GM18907 (cell line): ENCODE measurements around the gene DCST2.
A peak's percentile ranks its signal among the peaks of the same experiment; 100 is the strongest.
"Not testable (repeated sequence)": the region's sequence is repeated elsewhere in the genome, so short reads cannot be mapped to it uniquely, and the experiment has no call there.

Experiments
- ATAC-seq: cut with Tn5 transposase; IDR thresholded peaks from one replicate; pipeline ENCODE4 v1.9.1; 2021; ENCODE audit warnings: mild to moderate bottlenecking, moderate library complexity; ENCODE audit not compliant: unreplicated experiment

The DCST2 gene

DNA sequence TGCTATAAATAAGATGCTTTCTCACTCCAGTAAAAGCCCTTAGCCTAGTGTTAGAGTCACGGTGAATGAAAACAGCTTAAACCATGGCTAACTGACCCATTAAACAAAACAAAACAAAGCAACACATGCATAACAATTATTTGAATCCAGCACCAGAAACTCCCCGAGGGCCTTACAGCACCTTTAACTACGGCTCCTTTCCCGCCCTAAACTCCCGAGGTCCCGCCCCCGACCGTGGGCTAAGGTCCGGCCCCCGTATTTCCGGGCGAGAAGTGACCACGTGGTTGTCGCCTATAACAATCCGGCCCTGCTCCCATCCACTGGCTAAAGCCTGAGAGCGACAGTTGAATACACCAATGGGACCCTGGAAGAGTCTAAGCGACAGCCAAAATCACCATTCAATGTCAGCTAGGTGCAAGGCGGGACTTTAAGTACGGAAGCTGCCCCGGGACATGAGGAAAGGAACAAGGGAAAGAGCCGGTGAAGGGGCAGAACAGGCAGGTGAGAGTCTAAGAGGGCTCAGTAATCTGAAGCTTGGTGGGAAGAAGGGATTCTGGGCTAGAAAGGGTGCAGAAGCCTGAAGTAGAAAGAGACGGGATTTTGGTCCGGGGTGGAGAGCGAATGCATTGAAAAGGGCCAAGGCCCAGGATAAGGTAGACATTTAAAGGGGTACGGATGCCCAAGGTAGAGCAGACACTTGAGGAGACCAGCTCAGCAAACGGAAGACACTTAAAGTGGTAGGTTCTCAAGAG lies 50.5 kb downstream of the DCST2 start, which contains the start of gene FLAD1:
Gene FLAD1 (plus strand): TSS at position 448 of the 752 bp plus-strand sequence. CDS start 351 bp downstream, outside the sequence.
- peak; percentile 95 for ATAC-seq

DNA sequence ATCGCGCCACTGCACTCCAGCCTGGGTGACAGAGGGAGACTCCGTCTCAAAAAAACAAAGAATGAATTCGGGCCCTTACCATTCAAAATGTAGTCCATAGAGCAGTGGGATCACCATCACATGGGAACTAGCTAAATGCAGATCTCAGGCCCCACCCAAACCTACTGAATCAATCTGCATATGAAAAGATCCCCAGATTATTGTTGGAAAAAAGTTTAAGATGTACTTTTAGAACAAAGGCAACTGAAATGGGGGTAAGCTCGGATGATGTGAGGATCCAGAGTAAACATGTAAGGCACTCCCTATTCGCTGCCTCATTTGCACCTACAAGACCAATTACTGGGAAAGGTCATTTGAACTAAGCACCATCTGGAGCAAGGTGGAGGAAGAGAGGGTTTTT lies 51.2 kb downstream of the DCST2 start:
- ATAC-seq, result no peak

DNA sequence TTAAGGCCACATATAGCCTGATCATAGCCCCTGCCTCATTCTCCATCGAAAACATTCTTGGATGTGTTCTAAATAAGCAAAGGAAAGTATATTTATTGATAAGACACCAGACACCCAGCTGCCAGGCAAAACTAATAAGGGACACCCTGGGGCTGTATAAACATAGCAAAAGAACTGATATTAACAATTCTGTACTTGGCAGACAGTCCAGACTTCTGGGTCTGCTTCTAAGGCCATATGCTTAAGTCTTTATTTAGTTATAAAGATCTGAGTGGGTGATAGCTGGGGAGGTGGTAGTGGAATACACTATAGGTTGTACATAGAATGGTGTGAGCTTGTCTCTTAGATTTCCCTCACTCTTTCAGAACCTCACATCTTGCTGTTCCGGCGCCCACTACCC lies 55.2 kb downstream of the DCST2 start:
- ATAC-seq, result no peak

DNA sequence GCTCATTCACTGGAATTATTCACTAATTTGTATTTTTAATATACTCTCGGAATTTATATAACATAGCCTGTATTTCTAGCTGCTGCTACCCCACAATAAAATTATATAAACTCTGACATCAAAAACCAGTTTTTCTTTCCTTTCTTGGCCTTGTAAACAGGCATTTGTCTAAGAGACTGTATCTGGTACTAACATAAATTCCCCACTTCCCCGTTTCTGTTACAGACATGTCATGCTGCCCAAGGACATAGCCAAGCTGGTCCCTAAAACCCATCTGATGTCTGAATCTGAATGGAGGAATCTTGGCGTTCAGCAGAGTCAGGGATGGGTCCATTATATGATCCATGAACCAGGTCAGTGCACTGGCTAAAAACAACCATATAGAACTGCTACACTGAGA lies 55.8 kb downstream of the DCST2 start:
- ATAC-seq, result not testable (repeated sequence)

DNA sequence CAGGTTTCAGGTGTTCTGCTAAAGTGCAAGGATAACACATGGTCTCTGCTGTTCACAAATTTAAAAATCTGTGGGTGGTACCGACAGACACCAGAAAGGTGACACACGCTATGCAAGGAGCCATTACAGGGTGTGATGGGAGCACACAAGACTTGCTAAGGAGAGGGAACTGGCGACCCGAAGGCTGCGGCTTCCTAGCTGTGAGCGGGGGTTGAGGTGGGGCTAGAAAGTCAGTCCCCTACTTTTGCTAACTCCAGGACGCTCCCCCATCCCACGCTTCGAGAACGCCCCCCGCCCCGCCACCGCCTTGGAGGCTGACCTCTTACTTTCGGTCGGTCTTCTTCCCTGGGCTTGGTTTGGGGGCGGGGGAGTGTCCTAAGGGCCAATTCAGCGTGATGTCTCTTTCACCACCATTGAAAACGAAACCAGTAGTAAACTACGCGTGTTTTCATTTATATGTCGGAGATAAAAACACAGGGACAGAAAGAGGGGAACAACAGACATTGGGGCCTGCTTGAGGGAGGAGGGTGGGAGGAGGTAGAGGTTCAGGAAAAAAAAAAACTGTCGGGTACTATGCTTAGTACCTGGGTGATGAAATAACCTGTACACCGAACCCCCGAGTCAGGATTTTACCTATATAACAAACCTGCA lies 58.0 kb downstream of the DCST2 start:
- ATAC-seq, result no peak

DNA sequence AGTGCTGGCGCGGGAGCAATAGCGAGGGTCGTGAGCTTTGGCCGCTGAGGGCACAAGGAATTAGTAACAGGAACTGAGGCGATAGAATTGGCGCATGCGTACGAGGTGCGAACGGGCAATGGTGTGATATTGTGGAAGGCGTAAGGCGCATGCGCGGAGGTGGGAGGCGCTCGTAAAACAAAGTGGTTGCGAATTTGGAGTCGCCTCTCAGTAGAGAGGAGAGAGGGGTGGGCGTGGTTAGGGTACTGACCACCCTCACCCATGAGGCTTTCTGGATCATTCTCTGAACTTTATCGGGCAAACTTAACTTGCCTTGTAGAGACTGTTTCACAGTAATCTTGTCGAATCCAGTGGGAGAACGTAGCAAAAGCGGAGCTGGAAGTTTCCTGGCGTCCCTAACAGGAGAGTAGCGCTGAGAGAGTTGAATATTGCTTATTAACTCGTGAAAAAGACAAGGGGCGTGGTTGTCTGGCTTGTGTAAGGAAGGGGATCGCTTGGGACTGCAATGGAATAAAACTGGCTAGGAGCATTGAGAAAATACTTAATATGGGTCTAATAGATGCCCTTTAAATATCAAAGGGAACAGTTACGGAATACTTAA lies 58.7 kb downstream of the DCST2 start:
- ATAC-seq, result peak; percentile 44

DNA sequence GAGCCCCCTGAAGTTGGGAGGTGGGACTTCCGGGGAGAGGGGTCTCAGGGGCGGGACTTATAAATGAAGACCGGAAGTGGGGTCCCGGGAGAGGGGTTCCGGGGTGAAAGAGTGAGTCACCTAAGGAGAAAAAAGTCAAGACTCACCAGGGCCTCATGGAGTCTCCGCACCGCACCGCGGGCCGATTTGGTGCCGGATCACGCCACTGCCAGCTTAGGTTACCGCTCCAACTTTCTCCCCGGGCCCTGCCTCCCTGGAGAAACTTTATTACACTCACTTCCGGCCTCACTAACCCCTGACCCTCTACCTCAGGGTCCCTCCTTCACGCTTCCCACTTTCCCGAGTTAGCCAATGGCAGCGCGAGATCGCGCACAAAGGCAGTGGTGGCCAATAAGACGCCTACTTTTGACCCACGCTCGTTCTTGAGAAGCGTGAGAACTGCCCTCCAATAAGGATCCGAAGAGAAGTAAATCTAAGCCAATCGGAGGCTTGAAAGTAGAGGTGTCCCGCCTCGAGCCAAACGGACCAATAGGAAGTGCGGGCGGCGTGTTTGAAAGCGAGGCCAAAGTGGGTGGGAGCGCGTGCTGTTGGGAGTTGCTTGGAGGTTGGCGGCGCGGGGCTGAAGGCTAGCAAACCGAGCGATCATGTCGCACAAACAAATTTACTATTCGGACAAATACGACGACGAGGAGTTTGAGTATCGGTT lies 59.3 kb downstream of the DCST2 start, which contains the start of gene CKS1B:
Gene CKS1B (plus strand): TSS at position 580 of the 706 bp plus-strand sequence. CDS start 65 bp downstream, at position 645.
- ATAC-seq, result peak; percentile 79

DNA sequence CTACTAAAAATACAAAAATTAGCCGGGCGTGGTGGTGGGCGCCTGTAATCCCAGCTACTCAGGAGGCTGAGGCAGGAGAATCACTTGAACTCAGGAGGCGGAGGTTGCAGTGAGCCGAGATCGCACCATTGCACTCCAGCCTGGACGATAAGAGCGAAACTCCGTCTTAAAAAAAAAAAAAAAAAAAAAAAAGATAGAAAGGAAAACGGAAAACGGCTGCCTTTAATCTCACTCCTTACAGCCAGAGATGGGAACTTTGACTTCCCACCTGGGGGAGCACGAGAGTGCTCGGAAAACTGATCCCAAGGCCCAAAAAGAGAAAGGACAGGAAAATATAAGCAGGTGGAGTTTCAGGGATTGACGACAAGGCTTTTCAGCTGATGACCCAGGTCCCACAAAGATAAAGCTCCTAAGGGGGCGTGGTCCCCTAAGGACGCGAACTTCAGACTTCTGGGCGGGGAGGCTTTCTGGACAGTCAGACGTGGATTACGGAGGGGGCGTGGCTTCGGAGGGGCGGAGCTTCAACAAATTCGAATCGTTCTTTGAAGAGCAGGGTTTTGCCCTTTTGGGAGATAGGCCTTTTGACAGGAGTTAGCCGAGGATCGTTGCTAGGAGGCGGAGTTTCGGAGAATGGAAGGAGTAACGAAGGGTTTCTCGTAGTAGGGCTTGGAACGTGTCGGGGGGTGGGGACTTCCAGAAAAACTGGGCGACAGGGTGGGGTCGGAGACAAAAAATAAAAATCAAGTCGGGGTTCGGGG lies 60.1 kb downstream of the DCST2 start:
- ATAC-seq, result peak; percentile 32

DNA sequence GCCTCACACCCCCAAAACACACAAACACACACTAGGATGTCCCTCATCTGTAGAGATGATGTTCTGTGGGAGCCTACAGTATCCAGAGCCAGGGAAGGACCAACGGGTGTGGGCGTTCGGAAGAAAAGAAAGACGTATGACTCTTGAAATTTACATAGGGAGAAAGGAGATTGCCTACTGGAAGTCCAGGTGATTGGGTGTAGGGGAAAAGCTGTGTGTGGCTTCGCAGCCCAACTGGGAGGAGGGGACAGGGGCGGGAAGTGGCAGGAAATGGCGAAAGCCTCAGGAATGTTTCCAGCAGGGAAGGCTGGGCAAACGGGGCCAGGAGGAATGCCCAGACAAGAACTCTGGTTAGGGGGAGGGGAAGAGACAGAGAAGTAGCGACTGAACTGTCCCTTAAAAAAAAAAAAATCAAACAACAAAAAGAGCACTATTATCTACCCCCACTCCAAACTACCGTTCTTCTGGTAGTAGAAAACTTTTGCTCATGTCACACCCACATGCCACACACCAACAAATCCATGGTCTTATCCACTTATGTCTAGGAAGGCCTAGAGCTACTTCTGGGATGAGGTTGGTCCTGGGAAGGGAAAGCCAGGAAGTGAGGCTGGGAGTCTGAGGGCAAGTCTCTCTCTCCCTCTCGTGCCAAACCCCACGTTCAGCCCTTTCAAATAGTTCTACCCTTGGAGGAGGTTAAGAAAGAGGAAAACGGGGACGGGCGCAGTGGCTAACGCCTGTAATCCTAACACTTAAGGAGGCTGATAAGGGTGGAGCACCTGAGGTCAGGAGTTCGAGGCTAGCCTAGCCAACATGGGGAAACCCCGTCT lies 60.9 kb downstream of the DCST2 start:
- ATAC-seq, result no peak

DNA sequence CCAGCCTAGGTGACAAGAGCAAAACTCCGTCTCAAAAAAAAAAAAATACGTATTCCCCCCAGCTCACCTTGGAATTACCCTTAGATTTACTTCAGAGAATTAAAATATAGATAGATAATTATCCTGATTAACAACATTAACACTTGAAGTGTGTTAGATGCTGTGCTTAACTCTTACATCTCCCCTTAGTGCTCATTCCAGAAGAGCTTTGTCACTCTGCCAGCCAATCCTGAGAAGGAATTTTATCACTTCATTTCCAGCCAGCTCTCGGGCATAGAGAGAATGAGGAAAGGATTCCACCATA lies 61.4 kb downstream of the DCST2 start:
- no peak for ATAC-seq

DNA sequence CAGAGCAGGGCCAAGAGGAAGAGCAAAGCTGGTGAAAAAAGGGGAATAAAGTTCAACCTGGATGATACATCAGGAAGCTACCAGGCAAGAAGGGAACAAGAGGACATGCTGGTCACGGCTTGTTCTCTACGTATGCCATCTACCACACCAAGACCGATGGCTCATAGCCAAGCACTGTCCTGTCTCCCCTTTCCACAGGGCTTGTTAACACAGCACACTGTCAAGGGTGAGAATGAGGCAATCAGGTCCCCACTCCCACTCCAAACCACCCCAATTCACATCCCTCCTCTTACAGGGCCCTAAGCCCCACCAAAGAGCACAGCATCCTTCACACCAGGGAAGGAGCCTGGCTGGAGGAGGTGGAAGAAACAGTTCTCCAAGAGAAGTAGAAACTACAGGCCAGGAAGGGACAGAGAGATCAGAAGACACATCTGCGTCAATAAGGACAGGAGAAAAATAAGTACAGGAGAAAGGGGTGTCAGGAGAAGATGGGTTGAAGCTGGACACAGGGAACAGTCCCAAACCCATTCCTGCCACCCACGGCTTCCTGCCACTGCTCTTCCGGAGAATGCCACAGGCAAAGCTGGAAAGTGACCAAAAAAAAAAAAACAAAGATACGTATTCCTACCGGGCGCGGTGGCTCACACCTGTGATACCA lies 62.1 kb downstream of the DCST2 start:
- no peak for ATAC-seq

DNA sequence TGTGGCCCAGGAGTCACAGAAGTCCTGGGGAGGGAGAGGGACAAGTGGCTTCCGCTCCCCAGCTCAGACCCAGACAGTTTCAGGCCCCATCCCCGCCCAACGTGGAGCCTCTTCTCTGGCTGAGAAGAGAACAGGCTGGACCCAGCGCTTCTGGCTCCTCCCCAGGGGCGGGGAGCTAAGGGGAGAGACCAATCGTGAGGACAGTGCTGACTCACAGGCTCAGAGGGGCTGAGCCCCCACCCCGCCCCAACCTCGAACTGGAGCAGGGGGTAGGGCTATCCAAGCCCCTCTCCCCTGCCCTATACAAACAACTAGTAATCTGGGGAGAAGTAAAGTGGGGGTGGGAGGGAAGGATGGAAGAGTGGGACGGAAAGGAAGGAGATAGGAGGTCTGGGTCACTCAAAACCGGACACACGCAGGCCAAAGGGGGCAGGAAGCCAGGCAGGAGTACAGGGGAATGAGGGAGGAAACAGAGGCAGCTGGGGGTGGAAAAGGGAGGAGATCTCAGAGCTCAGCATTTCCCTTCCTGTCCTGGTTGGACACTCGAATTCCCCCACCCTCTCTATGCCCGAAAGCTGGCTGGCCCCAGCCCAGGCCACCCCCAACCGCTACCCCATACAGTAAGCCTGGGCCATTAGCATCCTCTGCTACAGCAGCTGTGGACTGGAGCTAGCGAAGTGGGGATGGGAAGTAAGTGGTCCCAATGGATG lies 62.8 kb downstream of the DCST2 start, which contains the start of gene SHC1:
Gene SHC1 (minus strand): TSS at position 117 of the 710 bp plus-strand sequence. CDS start 221 bp downstream, outside the sequence.
- no peak for ATAC-seq

DNA sequence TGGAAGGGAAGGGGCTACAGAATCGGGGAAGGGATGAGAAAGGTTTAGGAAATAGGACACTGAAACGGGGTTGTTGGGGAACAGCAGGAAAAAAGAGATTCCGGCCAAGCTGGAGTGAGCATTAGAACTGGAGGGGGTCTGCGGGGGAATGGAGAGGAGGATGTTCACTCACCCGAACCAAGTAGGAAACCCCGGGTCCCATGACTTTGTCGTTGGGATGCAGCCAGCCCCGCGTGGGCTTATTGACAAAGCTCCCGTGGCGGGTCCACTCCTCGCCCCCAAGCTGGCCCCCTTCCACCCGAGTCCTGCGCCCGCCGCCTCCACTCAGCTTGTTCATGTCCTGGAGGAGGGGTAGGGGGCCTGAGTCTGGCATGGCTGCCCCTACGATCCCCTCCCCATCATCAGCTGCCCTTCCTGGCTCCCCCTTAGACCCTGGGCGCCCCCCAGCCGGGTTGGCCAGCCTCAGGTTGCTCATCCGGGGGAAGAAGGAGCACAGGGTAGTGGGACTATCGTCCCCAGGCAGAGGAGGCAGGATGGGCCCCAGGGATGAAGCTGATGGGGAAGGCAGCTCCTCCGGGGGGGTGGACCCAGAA lies 63.6 kb downstream of the DCST2 start:
- ATAC-seq, result no peak

DNA sequence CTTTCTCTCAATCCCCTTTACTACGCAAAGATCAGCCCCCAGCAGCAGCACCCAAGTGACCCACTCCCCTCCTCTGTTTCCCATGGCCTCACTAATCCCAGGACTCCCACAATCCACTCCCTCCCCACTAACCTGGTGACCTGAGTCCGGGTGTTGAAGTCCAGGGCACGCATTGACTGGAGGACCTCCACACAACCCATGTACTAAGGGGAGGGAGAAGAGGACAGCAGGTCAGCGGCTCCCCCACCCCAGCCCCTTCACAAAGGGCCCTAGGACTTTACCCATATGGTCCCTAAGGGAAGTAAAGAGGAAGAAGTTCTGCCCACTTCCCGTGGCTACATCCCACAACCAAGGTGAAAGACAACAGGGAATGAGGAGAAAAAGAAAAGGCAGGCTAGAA lies 64.3 kb downstream of the DCST2 start:
- ATAC-seq, result no peak

DNA sequence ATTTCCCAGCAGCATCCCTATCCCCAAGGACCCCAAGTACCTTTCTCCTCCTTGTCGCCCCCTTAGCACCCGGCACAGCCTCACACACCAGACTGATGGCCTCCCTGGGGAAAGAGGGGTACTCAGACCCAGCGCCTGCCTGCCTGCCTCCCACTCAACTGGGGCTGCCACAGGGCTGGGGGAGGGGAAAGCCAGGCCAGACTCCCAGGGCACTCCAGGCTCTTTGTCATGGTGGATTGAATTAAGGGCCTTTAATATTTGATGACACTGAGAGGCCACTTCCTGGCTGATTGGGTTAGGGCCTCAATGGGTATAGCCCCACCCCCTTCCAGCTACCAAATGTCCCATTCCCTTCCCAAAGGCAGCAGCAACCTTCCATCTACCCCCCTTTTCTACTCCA lies 64.8 kb downstream of the DCST2 start:
- ATAC-seq, result no peak
